H1 (cell line): Measurements from ENCODE around the gene FOSB. TPM values are rescaled to one million over a fixed set of nuclear protein-coding genes. Genes with fewer than 3 reads are reported as not detected.

Experiments
- CEBPB ChIP-seq: IDR thresholded peaks from 2 replicates; pipeline ENCODE4 v1.6.1; 2012; ENCODE audit warnings: low read depth, low read length
- CTBP2 ChIP-seq: IDR thresholded peaks from 2 replicates; pipeline ENCODE4 v1.7.0; 2011; ENCODE audit warnings: borderline replicate concordance, mild to moderate bottlenecking, moderate library complexity, mixed read lengths, low read length; ENCODE audit not compliant: insufficient read depth, insufficient read length
- EGR1 ChIP-seq: IDR thresholded peaks from 2 replicates; pipeline ENCODE4 v1.6.1; 2011; ENCODE audit warnings: low read depth, low read length, borderline replicate concordance
- HDAC2 ChIP-seq, 2 experiments: fragments of 300-600 bp in 1 of 2; sonication (generic) in 1 of 2; IDR thresholded peaks; 2 replicates each; pipeline ENCODE4 v1.6.1; 2011 to 2012; ENCODE audit warnings: low read depth in 2 of 2, low read length in 2 of 2, mild to moderate bottlenecking in 2 of 2, moderate library complexity in 2 of 2, borderline replicate concordance in 1 of 2, inconsistent platforms in 1 of 2
- KDM5A ChIP-seq: fragments of 200-600 bp; IDR thresholded peaks from 2 replicates; pipeline ENCODE4 v1.7.1; 2012; ENCODE audit warnings: mild to moderate bottlenecking, low read length, inconsistent platforms, mixed read lengths
- SP2 ChIP-seq: IDR thresholded peaks from 2 replicates; pipeline ENCODE4 v1.6.1; 2012; ENCODE audit warnings: mild to moderate bottlenecking, low read length, inconsistent platforms
- polyA plus RNA-seq, 7 experiments: library from polyadenylated mRNA; depleted of rRNA in 3 of 7; stranded (reverse) in 5 of 7; unstranded in 2 of 7; fragments of >200 nt in 5 of 7; fragments of 200-250 nt in 2 of 7; gene quantifications; 1 replicate in 5 of 7; 2 replicates in 1 of 7; 4 replicates in 1 of 7; pipeline versions ENCODE4 v1.2.1 to v1.2.3, GENCODE V29; 2011 to 2013; ENCODE audit warnings: missing spikeins in 2 of 7, mixed read lengths in 2 of 7
- total RNA-seq: library from RNA; stranded (reverse); fragmentation: NEBNext Ultra II Directional; extraction: Animal tissue kit (Norgen Biotek cat#: 25700); gene quantifications from 2 replicates; pipeline ENCODE4 v1.2.1, GENCODE V29; 2021

FOSB gene
- total and polyA plus RNA-seq, 2 of the 8 experiments (the other 6 are each of a cell fraction or from before 2014, with no cell fraction given), result 0.44 to 2.7 TPM

GRCh38 chr19:45489216-45489855 is 21.5 kb downstream of the FOSB start (continued):
- TF ChIP-seq HDAC2 (IDR thresholded peaks at IDR 0.05; ENCODE audit: borderline replicate concordance in 1 of 2, low read depth in 2 of 2, low read length in 2 of 2) (no peak), CEBPB (no peak), CTBP2 (no peak), EGR1 (no peak), KDM5A (no peak), SP2 (no peak)
